HG03159 (cell line): Measurements from ENCODE around the gene TRIM69.

Source experiments
- ATAC-seq: cut with Tn5 transposase; IDR thresholded peaks from one replicate; pipeline ENCODE4 v1.9.1; 2021; ENCODE audit warnings: mild to moderate bottlenecking, moderate library complexity; ENCODE audit not compliant: unreplicated experiment

The TRIM69 gene

GRCh38 chr15:44798826-44799225, 62.5 kb downstream of the TRIM69 start:
- ATAC-seq: no peak

GRCh38 chr15:44801364-44801763, 65.0 kb downstream of the TRIM69 start:
- ATAC-seq: no peak

- ATAC-seq: no peak
Observed at GRCh38 chr15:44801797-44802196, 65.5 kb downstream of the TRIM69 start.

GRCh38 chr15:44802336-44802735, 66.0 kb downstream of the TRIM69 start:
- ATAC-seq: no peak

GRCh38 chr15:44804298-44805046, 68.1 kb downstream of the TRIM69 start:
- no peak for ATAC-seq

- ATAC-seq: no peak
Observed at GRCh38 chr15:44808557-44808956, 72.2 kb downstream of the TRIM69 start.

GRCh38 chr15:44810237-44810636, 73.9 kb downstream of the TRIM69 start:
- no peak for ATAC-seq

GRCh38 chr15:44811337-44811736, 75.0 kb downstream of the TRIM69 start:
- no peak for ATAC-seq

GRCh38 chr15:44812029-44812517, 75.7 kb downstream of the TRIM69 start:
- no peak for ATAC-seq

GRCh38 chr15:44813231-44813630, 76.9 kb downstream of the TRIM69 start:
- ATAC-seq: no peak
